Measurements from ENCODE around the gene RANGRF.

RANGRF gene

GRCh38 chr17:8315764-8316217 is 27.3 kb downstream of the RANGRF start:
- no peak for DNase-seq

- no peak for DNase-seq
These were observed 29.8 kb downstream of the RANGRF start for GRCh38 chr17:8318010-8318935.

GRCh38 chr17:8320262-8320661 is 31.8 kb downstream of the RANGRF start:
- no peak for DNase-seq

GRCh38 chr17:8320990-8321389 is 32.5 kb downstream of the RANGRF start:
- DNase-seq = no peak

GRCh38 chr17:8322061-8322460 is 33.6 kb downstream of the RANGRF start:
- DNase-seq = no peak

- no peak for DNase-seq
These were observed 35.7 kb downstream of the RANGRF start for GRCh38 chr17:8324132-8324531.

- DNase-seq = no peak
These were observed 36.5 kb downstream of the RANGRF start for GRCh38 chr17:8324923-8325322.

GRCh38 chr17:8326511-8327302 is 38.2 kb downstream of the RANGRF start:
- peak; percentile 57 for DNase-seq

GRCh38 chr17:8327303-8327649 is 38.8 kb downstream of the RANGRF start:
- DNase-seq = no peak

GRCh38 chr17:8332128-8332527 is 43.7 kb downstream of the RANGRF start:
- no peak for DNase-seq

- no peak for DNase-seq
These were observed 44.2 kb downstream of the RANGRF start for GRCh38 chr17:8332688-8333087.

- no peak for DNase-seq
These were observed 44.8 kb downstream of the RANGRF start for GRCh38 chr17:8333281-8333680.

GRCh38 chr17:8337802-8338752 is 49.6 kb downstream of the RANGRF start:
- DNase-seq = no peak

- DNase-seq = no peak
These were observed 50.3 kb downstream of the RANGRF start for GRCh38 chr17:8338753-8339140.

GRCh38 chr17:8339540-8339939 is 51.1 kb downstream of the RANGRF start, which contains the start of gene ODF4:
TSS of gene ODF4 (plus strand) at chr17:8339840. CDS start at chr17:8340052, 212 bp downstream.
- DNase-seq = no peak

Data from stimulated activated CD8-positive, alpha-beta memory T cell treated with anti-CD3 and anti-CD28 coated beads, Interleukin-4, amount 100 ng/mL, for 48 hours (primary cell).